Loucy (cell line): ENCODE results near the gene NOS3.

Source experiments
- H2AFZ ChIP-seq: fragments of 200-600 bp; sonication (generic); 2 replicates; pipeline ENCODE4 v1.6.0; 2016; ENCODE audit warnings: antibody characterized with exemption, mild to moderate bottlenecking, low read length, moderate library complexity
- H3F3A ChIP-seq: fragments of 200-600 bp; 2 replicates; pipeline ENCODE4 v1.6.0; 2016; ENCODE audit warnings: antibody characterized with exemption, low read depth, mild to moderate bottlenecking
- H3K27me3 ChIP-seq: fragments of 200-600 bp; sonication (generic); 2 replicates; pipeline ENCODE4 v1.6.1; 2014; ENCODE audit warnings: low read length, mild to moderate bottlenecking; ENCODE audit not compliant: insufficient read depth, poor library complexity, severe bottlenecking
- H3K36me3 ChIP-seq: fragments of 200-600 bp; sonication (generic); 2 replicates; pipeline ENCODE4 v1.6.1; 2016; ENCODE audit warnings: low read length; ENCODE audit not compliant: insufficient read depth
- H3K4me1 ChIP-seq: fragments of 200-600 bp; sonication (generic); 2 replicates; pipeline ENCODE4 v1.5.1; 2014; ENCODE audit warnings: low read length, mild to moderate bottlenecking; ENCODE audit not compliant: insufficient read depth, poor library complexity, severe bottlenecking
- H3K4me2 ChIP-seq: fragments of 200-600 bp; sonication (generic); 2 replicates; pipeline ENCODE4 v1.6.0; 2014; ENCODE audit warnings: antibody characterized with exemption, low read length, low read depth, mild to moderate bottlenecking; ENCODE audit not compliant: poor library complexity, severe bottlenecking
- H3K4me3 ChIP-seq: fragments of 200-600 bp; sonication (generic); 2 replicates; pipeline ENCODE4 v1.5.1; 2014; ENCODE audit warnings: low read length, mild to moderate bottlenecking, mixed read lengths; ENCODE audit not compliant: poor library complexity, severe bottlenecking
- H3K79me2 ChIP-seq: fragments of 200-600 bp; sonication (generic); 2 replicates; pipeline ENCODE4 v1.6.1; 2014; ENCODE audit warnings: low read length; ENCODE audit not compliant: insufficient read depth
- H3K9ac ChIP-seq: fragments of 200-600 bp; sonication (generic); 2 replicates; pipeline ENCODE4 v1.6.0; 2014; ENCODE audit warnings: mild to moderate bottlenecking, low read depth, low read length, moderate library complexity; ENCODE audit not compliant: poor library complexity, severe bottlenecking
- H3K9me2 ChIP-seq: fragments of 200-600 bp; sonication (generic); replicated peaks from 2 replicates; pipeline ENCODE4 v1.6.1; 2016; ENCODE audit warnings: low read depth, low read length, mixed read lengths
- H3K9me3 ChIP-seq: fragments of 200-600 bp; sonication (generic); 2 replicates; pipeline ENCODE4 v1.6.1; 2014; ENCODE audit warnings: mild to moderate bottlenecking, antibody characterized with exemption, low read length, low read depth; ENCODE audit not compliant: insufficient read depth
- H4K20me1 ChIP-seq: fragments of 200-600 bp; sonication (generic); 2 replicates; pipeline ENCODE4 v1.6.0; 2014; ENCODE audit warnings: antibody characterized with exemption, low read length, mild to moderate bottlenecking; ENCODE audit not compliant: insufficient read depth, poor library complexity, severe bottlenecking
- EZH2phosphoT487 ChIP-seq: fragments of 200-600 bp; IDR thresholded peaks from 2 replicates; pipeline ENCODE4 v1.6.1; 2018; ENCODE audit warnings: antibody characterized with exemption, mild to moderate bottlenecking, moderate library complexity, borderline replicate concordance
- TF ChIP-seq, protein P1 (sequence below): fragments of 200-600 bp; sonication (generic); conservative IDR thresholded peaks from 2 replicates; pipeline ENCODE4 v1.5.1; 2014; ENCODE audit warnings: mild to moderate bottlenecking, antibody characterized with exemption, low read length

Gene NOS3

DNA sequence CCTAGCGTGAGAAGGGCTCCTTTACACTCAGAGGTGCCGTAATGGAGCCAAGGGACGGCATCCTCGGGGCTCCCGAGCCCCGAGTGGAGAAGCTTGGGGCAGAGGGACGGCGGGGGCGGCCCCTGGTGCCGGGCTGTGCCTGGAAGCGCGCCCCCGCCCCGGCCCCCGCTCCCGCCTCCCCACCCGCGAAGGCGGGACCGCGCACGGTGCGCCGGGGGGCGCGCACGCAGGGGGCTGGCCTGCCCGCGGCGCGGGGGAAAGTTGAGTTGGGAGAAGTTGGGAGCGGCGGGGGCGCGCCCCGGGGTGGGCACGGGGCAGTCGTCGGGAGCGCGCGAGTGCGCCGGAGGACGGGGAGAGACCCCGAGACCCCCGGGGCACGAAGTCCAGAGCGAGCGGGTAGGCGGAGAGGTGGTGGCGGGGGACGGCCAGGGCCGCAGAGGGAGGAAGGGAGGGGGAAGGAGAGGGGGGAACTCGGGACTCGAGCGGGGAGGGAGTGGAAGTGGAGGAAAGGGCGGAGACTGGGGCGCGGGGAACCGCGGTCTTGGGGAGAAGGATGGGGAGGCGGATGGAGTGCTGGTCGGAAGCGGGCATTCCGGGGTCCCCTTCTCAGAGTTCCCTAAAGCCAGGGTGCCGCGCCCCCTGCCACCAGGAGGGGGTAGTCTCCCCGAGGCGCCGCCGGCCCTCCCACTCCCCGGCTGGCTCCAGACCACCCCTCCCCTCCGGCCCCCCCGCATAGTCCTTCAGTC, 68.7 kb downstream of the NOS3 start, which contains the start of gene SLC4A2:
Gene SLC4A2, plus strand, starts transcription at position 223 of the 746 bp plus-strand sequence. CDS start 2,399 bp downstream, outside the sequence.
- peak within 1 kb of the TSS; percentile 93 for H3K4me3 ChIP-seq
- H3K9ac ChIP-seq, result peak within 1 kb of the TSS; percentile 78
- no peaks in the 10 kb centered on the region for H3K9me2 ChIP-seq
- peak within 1 kb of the TSS; percentile 99 for H3K4me2 ChIP-seq
- peaks cover 31% of the 10 kb centered on the region for H3K4me1 ChIP-seq
- H2AFZ ChIP-seq, result peak within 1 kb of the TSS; percentile 80
- H3F3A ChIP-seq, result no peaks in the 10 kb centered on the region
- H3K9me3 ChIP-seq, result no peaks in the 10 kb centered on the region
- peaks cover 40% of the 10 kb centered on the region for H3K79me2 ChIP-seq
- H3K36me3 ChIP-seq, result peaks cover 3% of the 10 kb centered on the region; the same call in 1 of the 2 replicates
- no peak for TF ChIP-seq EZH2phosphoT487
- TF ChIP-seq, protein P1, sequence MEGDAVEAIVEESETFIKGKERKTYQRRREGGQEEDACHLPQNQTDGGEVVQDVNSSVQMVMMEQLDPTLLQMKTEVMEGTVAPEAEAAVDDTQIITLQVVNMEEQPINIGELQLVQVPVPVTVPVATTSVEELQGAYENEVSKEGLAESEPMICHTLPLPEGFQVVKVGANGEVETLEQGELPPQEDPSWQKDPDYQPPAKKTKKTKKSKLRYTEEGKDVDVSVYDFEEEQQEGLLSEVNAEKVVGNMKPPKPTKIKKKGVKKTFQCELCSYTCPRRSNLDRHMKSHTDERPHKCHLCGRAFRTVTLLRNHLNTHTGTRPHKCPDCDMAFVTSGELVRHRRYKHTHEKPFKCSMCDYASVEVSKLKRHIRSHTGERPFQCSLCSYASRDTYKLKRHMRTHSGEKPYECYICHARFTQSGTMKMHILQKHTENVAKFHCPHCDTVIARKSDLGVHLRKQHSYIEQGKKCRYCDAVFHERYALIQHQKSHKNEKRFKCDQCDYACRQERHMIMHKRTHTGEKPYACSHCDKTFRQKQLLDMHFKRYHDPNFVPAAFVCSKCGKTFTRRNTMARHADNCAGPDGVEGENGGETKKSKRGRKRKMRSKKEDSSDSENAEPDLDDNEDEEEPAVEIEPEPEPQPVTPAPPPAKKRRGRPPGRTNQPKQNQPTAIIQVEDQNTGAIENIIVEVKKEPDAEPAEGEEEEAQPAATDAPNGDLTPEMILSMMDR, result peak; percentile 51
- H3K27me3 ChIP-seq, result no peaks in the 10 kb centered on the region
- H4K20me1 ChIP-seq, result peaks cover 28% of the 10 kb centered on the region

- peak overlapping the region; percentile 93 for H3K4me3 ChIP-seq
- H2AFZ ChIP-seq, result peak overlapping the region; percentile 80; the same call in 1 of the 2 replicates
- no peaks in the 10 kb centered on the region for H3K27me3 ChIP-seq
- TF ChIP-seq EZH2phosphoT487, result no peak
- TF ChIP-seq, protein P1, result no peak
- peaks cover 8% of the 10 kb centered on the region; the same call in 1 of the 2 replicates for H3K36me3 ChIP-seq
- H3K9ac ChIP-seq, result peak overlapping the region; percentile 78
- H3K4me2 ChIP-seq, result peak overlapping the region; percentile 94
- no peaks in the 10 kb centered on the region for H3F3A ChIP-seq
- no peaks in the 10 kb centered on the region for H3K9me2 ChIP-seq
- H3K79me2 ChIP-seq, result peaks cover 40% of the 10 kb centered on the region
- H4K20me1 ChIP-seq, result peaks cover 28% of the 10 kb centered on the region
- no peaks in the 10 kb centered on the region for H3K9me3 ChIP-seq
- peaks cover 31% of the 10 kb centered on the region for H3K4me1 ChIP-seq
These were observed 69.2 kb downstream of the NOS3 start for GRCh38 chr7:151060113-151060415.

DNA sequence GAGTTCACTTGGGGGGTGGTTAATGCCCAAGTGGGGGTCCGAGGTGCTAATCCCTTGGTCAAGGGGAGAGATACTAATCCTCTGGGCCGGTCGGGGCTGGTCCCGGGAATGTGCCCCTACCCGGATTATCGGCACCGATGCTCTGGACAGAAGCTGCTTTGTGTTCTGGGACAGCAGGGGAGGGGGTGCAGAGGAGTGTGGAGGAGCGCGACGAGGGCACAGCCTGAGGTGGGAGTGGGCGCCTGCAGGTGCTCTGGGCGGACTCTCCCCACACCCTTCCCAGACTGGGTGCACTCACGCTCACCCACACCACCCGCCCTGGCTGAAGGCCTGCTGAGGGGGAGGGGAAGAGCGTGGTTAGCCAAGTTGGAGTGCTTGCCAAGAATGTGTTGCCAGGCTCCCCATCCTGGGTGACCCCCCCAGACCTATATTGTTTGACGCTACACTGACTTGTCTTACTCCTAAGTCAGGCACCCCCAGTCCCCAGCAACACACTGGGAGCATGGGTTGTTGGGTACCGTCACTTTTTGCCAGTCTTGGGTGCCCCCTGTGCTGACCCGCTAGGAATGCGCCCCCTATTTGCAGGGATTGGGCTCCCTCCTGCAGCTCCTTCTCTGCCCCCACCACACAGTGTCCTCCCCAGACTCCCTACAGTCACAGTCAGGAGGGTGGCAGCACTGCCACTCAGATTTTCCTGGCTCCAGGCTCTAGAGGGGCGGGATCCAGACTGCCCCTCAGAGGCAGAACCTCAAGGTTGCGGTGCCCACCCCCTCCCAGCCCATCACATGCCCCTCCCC, 69.8 kb downstream of the NOS3 start:
- Histone ChIP-seq H4K20me1 (peaks cover 28% of the 10 kb centered on the region), H3F3A (no peaks in the 10 kb centered on the region), H3K4me3 (peak overlapping the region; percentile 93), H3K79me2 (peaks cover 40% of the 10 kb centered on the region), H3K4me2 (peak overlapping the region; percentile 94), H3K27me3 (no peaks in the 10 kb centered on the region), H3K9ac (peak overlapping the region; percentile 78), H3K4me1 (peaks cover 31% of the 10 kb centered on the region), H3K9me3 (no peaks in the 10 kb centered on the region), H3K36me3 (peaks cover 13% of the 10 kb centered on the region; the same call in 1 of the 2 replicates), H3K9me2 (no peaks in the 10 kb centered on the region), H2AFZ (no peak overlapping the region)
- TF ChIP-seq EZH2phosphoT487, result no peak
- TF ChIP-seq, protein P1, result peak; percentile 44
